T-helper 2 cell treated with Interferon-gamma antibody and Interleukin-4, amounts not matched to agents 5 μg/mL and 100 μg/mL, for 36 hours (primary cell): ENCODE data around the gene RIMOC1.
"Not testable (repeated sequence)": the region's sequence is repeated elsewhere in the genome, so short reads cannot be mapped to it uniquely, and the experiment has no call there.

Source experiments
- DNase-seq: peaks from one replicate; pipeline ENCODE4 v3.0.0; 2021; ENCODE audit warnings: low spot score
- H3K27ac Mint-ChIP-seq: one replicate; pipeline ENCODE4 v1.8.0; 2021; ENCODE audit warnings: mild to moderate bottlenecking, mixed read lengths
- H3K27me3 Mint-ChIP-seq: one replicate; pipeline ENCODE4 v1.8.0; 2021; ENCODE audit warnings: low read depth, mixed read lengths
- H3K36me3 Mint-ChIP-seq: one replicate; pipeline ENCODE4 v1.8.0; 2021; ENCODE audit warnings: low read depth, mixed read lengths
- H3K4me1 Mint-ChIP-seq: one replicate; pipeline ENCODE4 v1.8.0; 2021; ENCODE audit warnings: low read depth, mixed read lengths
- H3K4me3 Mint-ChIP-seq: one replicate; pipeline ENCODE4 v1.8.0; 2022; ENCODE audit warnings: mild to moderate bottlenecking, moderate library complexity, mixed read lengths
- H3K9me3 Mint-ChIP-seq: one replicate; pipeline ENCODE4 v1.8.0; 2021; ENCODE audit warnings: mixed read lengths

The RIMOC1 gene

DNA sequence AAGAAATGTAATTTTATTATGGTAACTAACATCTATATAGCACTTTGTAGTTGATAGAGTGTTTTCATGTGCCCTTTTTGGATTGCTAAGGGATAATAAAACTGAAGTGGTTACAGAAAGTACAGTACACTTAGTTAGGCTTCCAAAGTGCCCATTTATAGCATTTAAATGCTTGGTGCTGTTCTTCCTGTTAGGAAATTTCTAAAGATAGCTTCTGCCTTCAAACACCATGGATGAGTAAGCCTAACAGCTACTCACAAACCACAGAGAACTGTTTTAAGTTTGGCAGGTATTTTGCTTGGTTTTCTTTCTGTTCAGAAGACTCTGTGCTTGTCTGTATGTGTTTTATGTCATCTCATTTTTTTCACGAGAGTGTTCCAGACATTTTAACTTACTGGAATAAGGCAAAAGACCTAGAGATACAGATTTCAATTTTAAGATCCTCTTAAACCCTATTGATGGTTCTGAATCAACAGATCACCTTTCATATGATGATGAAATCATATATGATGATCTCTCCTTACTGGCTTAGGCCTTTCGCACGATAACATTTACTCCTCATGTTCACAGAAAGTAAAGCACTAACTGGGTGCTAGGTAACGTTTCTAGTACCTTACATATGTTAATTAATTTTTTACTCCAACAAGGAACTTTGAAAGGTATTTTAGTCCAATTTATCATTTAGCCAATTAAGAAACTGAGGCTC, 4.4 kb downstream of the RIMOC1 start:
- Mint-ChIP-seq H3K36me3 (peaks cover 54% of the 10 kb centered on the region), H3K27ac (peak overlapping the region; percentile 8), H3K9me3 (no peaks in the 10 kb centered on the region), H3K4me3 (no peak overlapping the region), H3K4me1 (peaks cover 43% of the 10 kb centered on the region), H3K27me3 (peaks cover 3% of the 10 kb centered on the region)
- no peak for DNase-seq

- no peak for DNase-seq
- H3K27ac Mint-ChIP-seq, result no peak overlapping the region
- H3K36me3 Mint-ChIP-seq, result peaks cover 63% of the 10 kb centered on the region
Observed at GRCh38 chr5:41918105-41918504, 14.0 kb downstream of the RIMOC1 start.

DNA sequence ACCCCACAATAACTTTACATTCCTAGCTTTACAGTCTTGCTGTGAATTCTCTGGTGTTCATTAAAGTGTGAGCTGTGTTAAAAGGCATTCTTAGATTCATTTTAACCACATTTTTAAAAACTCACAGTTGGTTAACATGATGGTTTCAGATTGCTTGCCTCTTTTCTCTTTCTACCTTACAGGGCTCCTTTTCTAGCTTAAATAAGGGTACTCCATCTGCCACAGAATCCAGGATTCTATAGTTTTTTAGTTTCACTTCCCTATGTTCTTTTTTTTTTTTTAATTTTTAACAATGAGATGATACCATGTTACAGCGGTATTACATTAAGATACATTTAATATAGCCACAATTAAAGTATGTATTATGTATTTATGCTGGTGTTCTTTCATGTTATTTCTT, 17.0 kb downstream of the RIMOC1 start:
- no peaks in the 10 kb centered on the region for H3K27me3 Mint-ChIP-seq
- H3K27ac Mint-ChIP-seq, result no peak overlapping the region
- DNase-seq, result no peak
- no peaks in the 10 kb centered on the region for H3K9me3 Mint-ChIP-seq
- H3K4me1 Mint-ChIP-seq, result peaks cover 22% of the 10 kb centered on the region
- H3K36me3 Mint-ChIP-seq, result peaks cover 35% of the 10 kb centered on the region
- no peak overlapping the region for H3K4me3 Mint-ChIP-seq

More at GRCh38 chr5:41918105-41918504, 14.0 kb downstream of the RIMOC1 start:
- Mint-ChIP-seq H3K4me1 (peaks cover 22% of the 10 kb centered on the region), H3K9me3 (peaks cover 6% of the 10 kb centered on the region), H3K4me3 (no peak overlapping the region), H3K27me3 (no peaks in the 10 kb centered on the region)

GRCh38 chr5:41921874-41922273, 17.7 kb downstream of the RIMOC1 start:
- peaks cover 25% of the 10 kb centered on the region for H3K4me1 Mint-ChIP-seq
- no peak for DNase-seq
- H3K27ac Mint-ChIP-seq, result no peak overlapping the region
- H3K9me3 Mint-ChIP-seq, result no peaks in the 10 kb centered on the region
- peaks cover 34% of the 10 kb centered on the region for H3K36me3 Mint-ChIP-seq
- H3K4me3 Mint-ChIP-seq, result no peak overlapping the region
- no peaks in the 10 kb centered on the region for H3K27me3 Mint-ChIP-seq

GRCh38 chr5:41924526-41924871, 20.4 kb downstream of the RIMOC1 start:
- H3K27ac Mint-ChIP-seq, result peak overlapping the region; percentile 99
- peaks cover 24% of the 10 kb centered on the region for H3K36me3 Mint-ChIP-seq
- H3K27me3 Mint-ChIP-seq, result no peaks in the 10 kb centered on the region
- H3K9me3 Mint-ChIP-seq, result no peaks in the 10 kb centered on the region
- DNase-seq, result no peak
- H3K4me1 Mint-ChIP-seq, result peaks cover 25% of the 10 kb centered on the region
- peak overlapping the region; percentile 87 for H3K4me3 Mint-ChIP-seq

DNA sequence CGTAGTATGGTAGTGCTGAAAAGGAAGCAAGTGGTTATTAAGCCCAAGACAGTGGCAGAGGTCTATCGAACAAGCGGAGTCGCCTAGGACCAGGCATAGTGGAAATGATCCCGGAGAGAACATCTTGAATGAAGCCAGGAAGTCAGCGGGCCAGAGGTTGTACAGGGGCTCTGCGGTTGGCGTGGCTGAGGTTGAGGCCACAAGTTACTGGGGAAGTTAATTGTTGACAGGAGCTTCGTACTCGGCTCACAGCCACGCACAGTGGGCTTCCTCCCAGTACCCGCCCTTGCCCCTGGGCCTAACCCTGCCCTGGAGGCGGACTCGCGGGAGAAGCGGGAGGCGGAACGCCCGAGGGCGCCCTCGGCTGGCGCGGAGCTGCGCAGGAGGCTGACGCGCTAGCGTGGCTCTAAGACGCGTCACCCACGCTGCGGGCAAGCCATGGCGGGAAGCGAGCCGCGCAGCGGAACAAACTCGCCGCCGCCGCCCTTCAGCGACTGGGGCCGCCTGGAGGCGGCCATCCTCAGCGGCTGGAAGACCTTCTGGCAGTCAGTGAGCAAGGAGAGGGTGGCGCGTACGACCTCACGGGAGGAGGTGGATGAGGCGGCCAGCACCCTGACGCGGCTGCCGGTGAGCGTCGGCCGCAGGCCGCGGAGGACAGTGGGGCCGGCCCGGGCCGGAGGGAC, 20.9 kb downstream of the RIMOC1 start, which contains the start of gene FBXO4:
Gene FBXO4, plus strand, starts transcription at position 410 of the 683 bp plus-strand sequence. Its CDS starts 29 bp downstream, at position 439.
- H3K9me3 Mint-ChIP-seq, result no peaks in the 10 kb centered on the region
- H3K27me3 Mint-ChIP-seq, result no peaks in the 10 kb centered on the region
- peak within 1 kb of the TSS; percentile 87 for H3K4me3 Mint-ChIP-seq
- peak; percentile 89 for DNase-seq
- peaks cover 21% of the 10 kb centered on the region for H3K36me3 Mint-ChIP-seq
- peaks cover 25% of the 10 kb centered on the region for H3K4me1 Mint-ChIP-seq
- H3K27ac Mint-ChIP-seq, result peak within 1 kb of the TSS; percentile 99

DNA sequence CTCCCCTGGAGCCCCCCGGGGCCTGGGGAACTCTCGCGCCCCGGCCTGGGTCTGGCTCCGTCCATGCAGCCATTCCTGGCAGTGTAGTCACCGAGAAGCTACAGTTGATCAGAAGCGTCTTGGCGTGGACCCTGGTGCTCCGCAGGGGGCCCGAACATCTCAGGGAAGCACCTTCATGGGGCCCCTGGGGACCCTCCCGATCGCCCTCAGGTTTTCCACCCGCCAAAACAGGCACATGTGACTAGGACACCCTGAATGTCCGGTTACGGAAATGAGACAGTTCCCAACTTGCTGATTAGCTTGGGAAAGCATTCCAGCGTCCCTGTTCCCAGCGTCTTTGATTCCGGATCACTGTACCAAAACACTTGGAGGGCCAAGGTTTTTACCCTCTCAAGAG, 21.4 kb downstream of the RIMOC1 start:
- Mint-ChIP-seq H3K9me3 (no peaks in the 10 kb centered on the region), H3K36me3 (peaks cover 20% of the 10 kb centered on the region), H3K4me1 (peaks cover 21% of the 10 kb centered on the region), H3K27ac (peak overlapping the region; percentile 99), H3K27me3 (no peaks in the 10 kb centered on the region), H3K4me3 (peak overlapping the region; percentile 87)
- peak; percentile 23 for DNase-seq

DNA sequence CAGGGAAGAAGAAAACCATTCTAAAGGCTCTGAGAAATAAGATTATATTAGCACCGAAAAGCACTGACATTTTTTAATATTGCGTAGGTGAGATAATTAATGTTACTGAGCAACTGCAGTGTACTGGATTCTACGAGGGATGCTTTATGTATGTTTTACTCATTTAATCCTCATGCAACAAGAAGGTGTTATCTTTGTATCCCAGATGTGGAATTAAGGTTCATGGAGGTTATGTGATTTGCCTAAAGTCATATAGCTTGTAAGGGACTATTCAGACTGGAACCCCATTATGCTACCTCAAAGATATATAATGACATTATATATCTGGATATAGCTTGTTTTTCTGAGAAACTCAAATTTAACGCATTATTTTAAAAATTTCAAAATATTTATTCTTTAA, 23.5 kb downstream of the RIMOC1 start:
- no peak for DNase-seq
- H3K4me1 Mint-ChIP-seq, result peaks cover 15% of the 10 kb centered on the region
- peaks cover 30% of the 10 kb centered on the region for H3K36me3 Mint-ChIP-seq
- H3K9me3 Mint-ChIP-seq, result peaks cover 7% of the 10 kb centered on the region
- H3K4me3 Mint-ChIP-seq, result no peak overlapping the region
- H3K27me3 Mint-ChIP-seq, result no peaks in the 10 kb centered on the region
- H3K27ac Mint-ChIP-seq, result no peak overlapping the region

- peaks cover 7% of the 10 kb centered on the region for H3K9me3 Mint-ChIP-seq
- no peak overlapping the region for H3K4me3 Mint-ChIP-seq
- no peak for DNase-seq
- H3K27ac Mint-ChIP-seq, result no peak overlapping the region
- H3K36me3 Mint-ChIP-seq, result peaks cover 35% of the 10 kb centered on the region
- no peaks in the 10 kb centered on the region for H3K27me3 Mint-ChIP-seq
- H3K4me1 Mint-ChIP-seq, result peaks cover 15% of the 10 kb centered on the region
Observed at GRCh38 chr5:41929035-41929434, 24.9 kb downstream of the RIMOC1 start.

- DNase-seq, result no peak
- H3K4me1 Mint-ChIP-seq, result no peaks in the 10 kb centered on the region
- H3K27me3 Mint-ChIP-seq, result no peaks in the 10 kb centered on the region
- peaks cover 7% of the 10 kb centered on the region for H3K9me3 Mint-ChIP-seq
- peaks cover 41% of the 10 kb centered on the region for H3K36me3 Mint-ChIP-seq
- no peak overlapping the region for H3K4me3 Mint-ChIP-seq
- no peak overlapping the region for H3K27ac Mint-ChIP-seq
Observed at GRCh38 chr5:41932770-41933169, 28.6 kb downstream of the RIMOC1 start.

DNA sequence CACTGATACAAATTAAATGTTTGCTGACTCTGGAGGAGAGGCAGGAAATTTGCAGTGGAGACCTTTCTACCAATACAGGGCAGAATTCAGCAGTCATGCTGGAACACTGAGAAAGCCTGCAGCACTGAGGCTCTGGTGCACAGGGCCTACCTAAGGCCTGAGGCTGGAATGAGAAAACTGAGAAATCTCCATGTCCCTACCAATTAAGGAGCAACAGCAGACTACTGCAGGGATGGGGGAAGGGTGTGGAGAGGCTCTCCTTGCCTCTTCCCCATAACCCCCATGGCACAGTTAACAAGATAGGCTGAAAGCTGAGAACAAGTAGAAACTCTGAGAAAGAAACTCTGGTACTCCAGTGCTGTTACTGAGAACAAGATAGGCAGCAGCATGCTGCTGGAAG, 31.4 kb downstream of the RIMOC1 start:
- Mint-ChIP-seq H3K36me3 (peaks cover 32% of the 10 kb centered on the region), H3K4me1 (no peaks in the 10 kb centered on the region), H3K27me3 (no peaks in the 10 kb centered on the region), H3K27ac (no peak overlapping the region), H3K9me3 (peaks cover 7% of the 10 kb centered on the region), H3K4me3 (no peak overlapping the region)
- no peak for DNase-seq

GRCh38 chr5:41940641-41941040, 36.5 kb downstream of the RIMOC1 start:
- no peak for DNase-seq
- no peak overlapping the region for H3K27ac Mint-ChIP-seq
- H3K36me3 Mint-ChIP-seq, result peaks cover 8% of the 10 kb centered on the region
- H3K4me1 Mint-ChIP-seq, result no peaks in the 10 kb centered on the region
- no peaks in the 10 kb centered on the region for H3K27me3 Mint-ChIP-seq
- no peak overlapping the region for H3K4me3 Mint-ChIP-seq
- no peaks in the 10 kb centered on the region for H3K9me3 Mint-ChIP-seq

GRCh38 chr5:41945332-41945955, 41.3 kb downstream of the RIMOC1 start:
- H3K4me3 Mint-ChIP-seq, H3K27ac Mint-ChIP-seq, H3K4me1 Mint-ChIP-seq, H3K36me3 Mint-ChIP-seq, H3K9me3 Mint-ChIP-seq, DNase-seq, H3K27me3 Mint-ChIP-seq: not testable (repeated sequence)

GRCh38 chr5:41951224-41951623, 47.1 kb downstream of the RIMOC1 start:
- H3K9me3 Mint-ChIP-seq, result peaks cover 8% of the 10 kb centered on the region
- peaks cover 4% of the 10 kb centered on the region for H3K27me3 Mint-ChIP-seq
- no peak overlapping the region for H3K27ac Mint-ChIP-seq
- DNase-seq, result no peak
- no peak overlapping the region for H3K4me3 Mint-ChIP-seq
- H3K36me3 Mint-ChIP-seq, result no peaks in the 10 kb centered on the region
- peaks cover 5% of the 10 kb centered on the region for H3K4me1 Mint-ChIP-seq
